Activated gamma-delta T cell treated with anti-CD3 and anti-CD28 coated beads, Interleukin-2, amount 50 U/mL, for 16 hours (primary cell): ENCODE measurements around the gene UBE2QL1.
"Not testable (repeated sequence)": the region's sequence is repeated elsewhere in the genome, so short reads cannot be mapped to it uniquely, and the experiment has no call there.

Source experiments
- DNase-seq: peaks from one replicate; pipeline ENCODE4 v3.0.0-alpha.2; 2020; ENCODE audit warnings: low read depth

The UBE2QL1 gene

DNA sequence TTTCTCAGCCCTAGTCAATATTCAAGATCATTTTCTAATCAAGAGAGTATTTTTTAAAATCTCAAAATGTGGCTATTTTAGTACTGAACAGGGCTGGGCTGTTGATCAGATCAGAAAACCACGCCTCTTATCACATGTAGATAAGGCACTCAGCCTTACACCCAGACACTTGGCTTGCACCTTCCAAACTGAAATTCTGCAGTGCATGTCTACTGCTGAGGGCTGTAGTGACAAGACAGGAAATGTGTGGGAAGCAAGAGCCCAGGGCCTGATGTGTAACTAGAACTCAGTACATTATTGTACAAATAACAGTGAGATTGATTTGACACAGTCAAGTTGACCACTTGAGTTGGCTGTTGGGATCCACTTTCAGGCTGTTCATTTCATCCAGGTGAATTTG lies 48.6 kb downstream of the UBE2QL1 start:
- DNase-seq: no peak

GRCh38 chr5:6498968-6499367 lies 50.3 kb downstream of the UBE2QL1 start:
- DNase-seq: no peak

GRCh38 chr5:6501701-6502100 lies 53.0 kb downstream of the UBE2QL1 start:
- no peak for DNase-seq

- no peak for DNase-seq
Measured at GRCh38 chr5:6502421-6502820, 53.8 kb downstream of the UBE2QL1 start.

GRCh38 chr5:6503342-6503741 lies 54.7 kb downstream of the UBE2QL1 start:
- no peak for DNase-seq

GRCh38 chr5:6504677-6505415 lies 56.2 kb downstream of the UBE2QL1 start:
- DNase-seq: no peak

DNA sequence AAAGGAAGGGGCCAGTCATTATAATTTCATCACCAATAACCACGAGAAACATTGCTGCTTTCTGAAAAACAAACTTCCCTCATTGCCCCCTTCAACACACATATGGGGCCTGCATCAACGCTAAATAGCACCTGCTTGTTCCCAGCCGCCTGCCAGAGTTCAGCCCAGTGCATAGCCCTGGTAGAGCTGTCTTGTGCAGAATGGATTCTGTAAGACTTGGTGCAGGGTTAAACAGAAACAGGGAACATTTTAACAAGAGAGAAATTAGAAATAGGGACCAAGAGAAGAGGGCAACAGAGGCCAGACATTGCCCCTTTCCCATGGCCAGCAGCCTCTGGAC lies 56.7 kb downstream of the UBE2QL1 start:
- DNase-seq: no peak

- no peak for DNase-seq
Measured at GRCh38 chr5:6505783-6506557, 57.3 kb downstream of the UBE2QL1 start.

DNA sequence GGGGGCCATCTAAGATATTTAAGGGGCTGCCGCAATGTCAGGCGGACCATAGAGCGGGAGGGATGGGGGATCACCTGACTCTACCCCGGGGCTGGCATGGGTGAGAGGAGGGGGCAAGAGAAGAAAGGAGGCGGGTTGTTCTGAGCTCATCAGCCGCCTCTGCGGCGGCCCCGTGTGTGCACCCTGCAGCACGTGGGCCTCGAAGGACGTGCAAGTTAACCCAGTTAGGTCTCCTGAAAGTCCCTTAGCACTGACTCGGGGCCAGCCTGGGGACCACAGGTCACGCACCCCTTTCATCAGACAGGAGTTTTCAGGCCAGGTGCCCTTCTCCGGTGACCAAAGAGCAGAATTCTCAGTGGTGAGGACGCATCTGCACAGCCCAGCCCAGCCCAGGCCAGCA lies 58.0 kb downstream of the UBE2QL1 start:
- no peak for DNase-seq

GRCh38 chr5:6508931-6509330 lies 60.3 kb downstream of the UBE2QL1 start:
- no peak for DNase-seq

DNA sequence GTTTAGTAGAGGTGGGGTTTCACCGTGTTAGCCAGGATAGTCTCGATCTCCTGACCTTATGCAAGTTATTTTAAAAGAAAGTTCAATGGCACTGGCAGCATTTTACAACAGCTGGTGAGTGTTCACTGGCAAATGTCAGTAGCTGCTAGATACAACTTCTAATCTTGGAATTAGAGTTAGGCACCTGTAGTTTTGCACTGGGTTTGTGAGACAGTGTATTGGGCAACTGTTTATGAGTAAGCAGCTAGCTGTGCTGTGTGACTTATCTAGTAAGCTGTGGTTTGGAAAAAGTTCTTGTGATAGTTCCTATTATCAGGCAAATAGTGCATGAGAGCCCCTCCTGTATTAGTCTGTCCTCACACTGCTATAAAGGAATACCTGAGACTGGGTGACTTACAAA lies 61.5 kb downstream of the UBE2QL1 start:
- DNase-seq: no peak

GRCh38 chr5:6510973-6511372 lies 62.3 kb downstream of the UBE2QL1 start:
- DNase-seq: no peak

DNA sequence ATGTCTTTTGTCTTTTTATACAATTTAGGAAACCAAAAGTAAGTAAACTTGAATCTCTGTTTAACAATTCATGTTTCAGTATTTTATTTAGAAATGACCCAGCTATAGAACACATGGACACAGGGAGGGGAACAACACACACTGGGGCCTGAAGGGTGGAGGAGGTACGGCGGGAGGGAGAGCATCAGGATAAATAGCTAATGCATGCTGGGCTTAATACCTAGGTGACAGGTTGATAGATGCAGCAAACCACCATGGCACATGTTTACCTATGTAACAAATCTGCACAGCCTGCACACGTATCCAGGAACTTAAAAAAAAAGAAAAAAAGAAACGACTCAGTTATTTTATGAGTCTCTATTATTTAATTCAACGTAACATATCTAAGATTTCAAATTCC lies 67.2 kb downstream of the UBE2QL1 start:
- DNase-seq: not testable (repeated sequence)

DNA sequence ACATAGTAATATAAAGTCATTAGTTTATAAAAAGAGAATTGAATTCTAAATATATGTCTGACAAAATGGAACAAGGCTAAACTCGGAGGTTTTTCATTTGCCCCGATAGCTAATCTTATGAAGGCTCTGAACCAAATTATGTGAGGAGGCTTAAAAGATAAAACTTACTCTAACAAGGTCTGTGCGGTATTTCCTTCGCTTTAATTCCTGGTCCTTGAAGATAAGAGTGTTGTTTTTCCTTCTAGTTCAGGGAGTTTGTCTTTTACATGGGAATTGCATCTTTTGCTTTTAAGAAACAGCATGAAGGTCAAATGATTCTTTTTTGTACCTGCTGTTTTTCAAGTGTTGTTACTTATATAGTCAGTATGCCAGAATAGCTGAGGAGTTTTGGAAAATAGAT lies 68.2 kb downstream of the UBE2QL1 start:
- no peak for DNase-seq

DNA sequence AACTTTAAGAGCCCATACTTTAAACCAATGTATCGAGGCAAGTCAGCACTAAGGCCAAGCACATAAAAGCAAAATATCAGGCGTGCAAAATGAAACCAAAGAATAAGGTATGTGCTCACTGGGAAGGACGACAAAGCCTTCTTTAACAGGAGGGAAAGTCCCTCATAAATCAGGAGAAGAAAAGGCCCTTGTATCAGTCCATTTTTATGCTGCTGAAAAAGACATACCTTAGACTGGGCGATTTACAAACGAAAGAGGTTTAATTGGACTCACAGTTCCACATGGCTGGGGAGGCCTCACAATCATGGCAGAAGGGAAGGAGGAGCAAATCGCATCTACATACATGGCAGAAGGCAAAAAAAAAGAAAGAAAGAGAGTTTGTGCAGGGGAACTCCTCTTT lies 68.9 kb downstream of the UBE2QL1 start:
- no peak for DNase-seq

DNA sequence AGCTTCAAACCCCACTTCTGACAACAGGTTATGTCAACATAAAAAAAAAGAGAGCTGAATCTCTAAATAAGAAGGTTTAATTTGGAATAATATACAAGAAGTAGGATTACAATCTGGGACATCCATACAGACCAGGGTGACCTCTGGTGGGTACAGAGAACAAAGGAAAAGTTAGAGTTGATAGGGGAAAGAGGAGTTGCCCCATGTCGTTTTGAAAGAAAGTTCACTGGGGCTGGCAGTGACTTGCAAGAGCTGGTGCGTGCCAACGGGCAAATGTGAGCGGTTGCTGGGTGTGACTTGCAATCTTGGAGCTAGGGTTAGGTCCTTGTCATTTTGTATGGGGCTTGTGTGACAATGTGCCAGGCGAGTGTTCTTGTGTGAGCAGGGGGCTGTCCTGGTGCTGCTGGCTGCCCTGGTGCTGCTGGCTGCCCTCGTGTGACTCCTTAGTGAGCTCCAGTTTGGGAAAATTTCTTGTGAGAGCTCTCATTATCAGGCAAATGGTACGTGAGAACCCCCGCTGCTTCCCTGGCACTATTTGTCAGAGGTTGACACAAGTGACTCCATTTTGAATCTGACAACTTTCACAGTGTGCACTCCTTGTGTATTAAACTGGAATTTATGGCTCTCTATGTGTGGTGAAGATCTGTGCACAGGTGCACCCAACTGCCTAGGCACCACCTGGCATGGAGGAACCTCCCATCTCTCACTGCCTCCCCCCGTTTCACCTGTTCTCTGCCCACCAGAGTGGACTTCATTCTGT lies 69.8 kb downstream of the UBE2QL1 start:
- DNase-seq: no peak

- no peak for DNase-seq
Measured at GRCh38 chr5:6520201-6520600, 71.5 kb downstream of the UBE2QL1 start.

GRCh38 chr5:6522331-6522730 lies 73.7 kb downstream of the UBE2QL1 start:
- DNase-seq: no peak

- DNase-seq: no peak
Measured at GRCh38 chr5:6522923-6523322, 74.3 kb downstream of the UBE2QL1 start.

DNA sequence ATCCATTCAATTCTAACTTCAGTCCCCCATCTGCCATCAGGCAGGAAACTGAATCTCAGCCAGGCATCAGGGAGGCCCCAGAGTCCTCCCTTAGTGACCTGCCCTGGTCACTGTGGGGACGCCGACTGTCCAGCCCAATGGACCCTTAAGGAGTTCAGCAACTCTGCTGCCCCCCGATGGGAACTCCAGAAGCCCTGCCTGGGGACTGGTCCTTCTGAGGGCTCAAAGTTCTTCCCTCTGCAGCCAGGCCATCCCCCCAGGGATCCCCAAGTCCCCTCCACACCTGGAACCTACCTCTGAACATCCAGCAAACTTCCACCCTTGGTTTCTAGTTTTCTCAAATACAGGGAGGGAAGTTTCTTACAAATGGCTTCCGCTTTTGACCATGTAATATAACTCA lies 76.8 kb downstream of the UBE2QL1 start:
- no peak for DNase-seq

GRCh38 chr5:6525910-6526309 lies 77.3 kb downstream of the UBE2QL1 start:
- no peak for DNase-seq

DNA sequence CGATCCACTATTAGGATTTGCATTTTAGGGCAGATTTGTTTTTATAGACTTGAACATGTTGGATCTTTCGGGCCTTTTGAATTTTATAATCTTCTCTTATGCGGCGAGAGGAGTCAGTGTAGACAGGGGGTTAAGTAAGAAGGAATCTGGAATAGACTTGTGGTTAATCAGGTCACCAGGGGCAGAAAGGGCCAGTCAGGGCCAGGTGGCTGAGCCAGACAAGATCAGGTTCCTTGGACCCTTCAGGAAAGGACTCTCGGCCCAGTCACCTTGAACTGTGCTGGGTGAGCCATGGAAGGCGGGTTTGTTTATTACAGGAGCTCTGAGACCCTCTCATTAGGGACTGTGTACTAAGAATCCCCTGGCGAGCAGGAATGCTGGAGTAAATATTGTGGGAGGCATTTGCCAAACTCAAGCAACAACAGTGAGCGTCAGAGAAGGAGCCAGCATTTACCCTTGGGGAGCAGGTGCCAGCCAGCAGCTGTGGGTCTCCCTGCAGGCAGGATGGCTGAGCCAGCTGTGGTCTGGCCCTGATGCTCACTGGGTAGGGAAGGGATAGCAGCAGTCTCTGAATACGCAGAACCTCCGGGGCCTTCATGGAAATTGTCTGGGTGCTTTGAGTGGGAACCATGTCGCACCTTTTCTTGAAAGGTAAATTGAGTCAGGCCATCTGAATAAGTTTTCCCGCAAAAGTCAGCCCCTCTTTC lies 79.2 kb downstream of the UBE2QL1 start:
- no peak for DNase-seq
